Caco-2 (cell line): Measurements from ENCODE around the gene DDX24. TPM values are rescaled to one million over a fixed set of nuclear protein-coding genes. Genes with fewer than 3 reads are reported as not detected.

Experiments
- BruUV-seq: library from RNA; stranded (reverse); fragments of 400-500 nt; replicated peaks from 2 replicates; lab custom pipeline; 2021; lab: Mats Ljungman, UMichigan
- CTCF ChIA-PET: fragments of 300-600 bp; sonication (Branson Sonifier 250); formaldehyde crosslinking; loops from one replicate; lab custom pipeline; 2022; ENCODE audit warnings: antibody characterized with exemption; lab: Charles Lee
- POLR2A ChIA-PET: fragments of 300-600 bp; sonication (Branson Sonifier 250); formaldehyde crosslinking; loops from one replicate; lab custom pipeline; 2022; ENCODE audit warnings: antibody characterized with exemption; lab: Charles Lee
- DNase-seq, 2 experiments: peaks; one replicate each; pipeline versions ENCODE4 v3.0.0 to v3.0.0-alpha.2; 2020 to 2022
- H3K27me3 ChIP-seq: replicated peaks from 2 replicates; pipeline ENCODE4 v1.6.0; 2011; ENCODE audit warnings: low read length; ENCODE audit not compliant: control insufficient read depth, insufficient read depth
- H3K36me3 ChIP-seq: 2 replicates; pipeline ENCODE4 v1.5.1; 2011; ENCODE audit warnings: low read length; ENCODE audit not compliant: control insufficient read depth, insufficient read depth
- H3K4me1 ChIP-seq: fragments of 250-450 bp; sonication (Bioruptor Pico); 2 replicates; pipeline ENCODE4 v1.5.1; 2020; ENCODE audit warnings: mild to moderate bottlenecking
- H3K4me3 ChIP-seq: 2 replicates; pipeline ENCODE4 v1.5.1; 2011; ENCODE audit warnings: low read depth, mild to moderate bottlenecking, control low read depth, low read length
- H3K9me3 ChIP-seq: fragments of 250-450 bp; sonication (Bioruptor Pico); 2 replicates; pipeline ENCODE4 v1.5.1; 2020; ENCODE audit warnings: mild to moderate bottlenecking, moderate library complexity
- H3K27ac Mint-ChIP-seq: one replicate; pipeline ENCODE4 v1.8.0; 2022; ENCODE audit warnings: mixed read lengths; ENCODE audit not compliant: unreplicated experiment
- H3K27me3 Mint-ChIP-seq: one replicate; pipeline ENCODE4 v1.8.0; 2022; ENCODE audit warnings: mixed read lengths; ENCODE audit not compliant: insufficient read depth, unreplicated experiment
- H3K36me3 Mint-ChIP-seq: one replicate; pipeline ENCODE4 v1.8.0; 2022; ENCODE audit warnings: mild to moderate bottlenecking, mixed read lengths; ENCODE audit not compliant: insufficient read depth, unreplicated experiment
- H3K4me1 Mint-ChIP-seq: one replicate; pipeline ENCODE4 v1.8.0; 2022; ENCODE audit warnings: low read depth, mixed read lengths; ENCODE audit not compliant: unreplicated experiment
- H3K4me3 Mint-ChIP-seq: one replicate; pipeline ENCODE4 v1.8.0; 2022; ENCODE audit warnings: mild to moderate bottlenecking, moderate library complexity, mixed read lengths; ENCODE audit not compliant: unreplicated experiment
- H3K9me3 Mint-ChIP-seq: one replicate; pipeline ENCODE4 v1.8.0; 2022; ENCODE audit warnings: mixed read lengths; ENCODE audit not compliant: unreplicated experiment
- CTCF ChIP-seq, 2 experiments: fragments of 200-600 bp in 1 of 2; IDR thresholded peaks; 1 replicate in 1 of 2; 2 replicates in 1 of 2; pipeline versions ENCODE4 v1.5.1 to v1.8.0; 2011 to 2022; ENCODE audit warnings: antibody characterized with exemption in 1 of 2, control low read depth in 1 of 2, inconsistent platforms in 1 of 2, low read depth in 1 of 2, low read length in 1 of 2, mild to moderate bottlenecking in 1 of 2, moderate library complexity in 1 of 2; ENCODE audit not compliant: insufficient read depth in 1 of 2, severe bottlenecking in 1 of 2, unreplicated experiment in 1 of 2
- intact Hi-C: fragments of 100-400 bp; cut with micrococcal nuclease; formaldehyde crosslinking; loops from one replicate; pipeline ENCODE4 v1.10.0; 2022; ENCODE audit not compliant: unreplicated experiment
- total RNA-seq: library from RNA; stranded (reverse); gene quantifications from 2 replicates; pipeline ENCODE4 v1.2.3, GENCODE V29; 2022

Gene DDX24
- total RNA-seq, 1 experiment from 2014 or later, result 131 TPM

DNA sequence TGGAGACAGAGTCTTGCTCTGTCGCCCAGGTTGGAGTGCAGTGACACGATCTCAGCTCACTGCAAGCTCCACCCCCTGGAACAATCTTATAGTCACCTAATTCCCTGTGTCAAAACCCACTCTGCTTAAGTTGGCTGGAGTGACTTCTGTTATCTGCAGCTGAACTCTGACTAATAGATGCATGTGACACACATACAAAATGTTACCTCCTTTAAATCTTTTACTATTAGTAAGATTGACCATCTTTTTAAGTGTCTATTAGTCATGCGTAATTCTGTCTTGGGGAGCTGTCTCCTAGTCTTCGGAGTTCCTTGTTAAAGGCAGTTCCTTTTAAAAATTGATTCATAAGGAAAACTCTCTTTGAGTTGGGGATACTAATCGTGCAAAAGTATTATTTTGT lies 7.5 kb upstream of the DDX24 start:
- Mint-ChIP-seq H3K4me3 (no peak overlapping the region), H3K36me3 (no peaks in the 10 kb centered on the region), H3K9me3 (no peaks in the 10 kb centered on the region), H3K27ac (no peak overlapping the region), H3K27me3 (no peaks in the 10 kb centered on the region), H3K4me1 (peaks cover 6% of the 10 kb centered on the region)
- no peak for TF ChIP-seq CTCF (IDR thresholded peaks at IDR 0.05; ENCODE audit: insufficient read depth in 1 of 2, low read depth in 1 of 2, low read length in 1 of 2, severe bottlenecking in 1 of 2, unreplicated experiment in 1 of 2)
- no TSS peak for BruUV-seq
- no peak overlapping the region for H3K4me3 ChIP-seq
- POLR2A ChIA-PET, result no interaction called here
- intact Hi-C loops, result no loop called here
- no peaks in the 10 kb centered on the region; the same call in 1 of the 2 replicates for H3K36me3 ChIP-seq
- no peaks in the 10 kb centered on the region for H3K27me3 ChIP-seq
- H3K4me1 ChIP-seq, result peaks cover 16% of the 10 kb centered on the region; the same call in 1 of the 2 replicates
- H3K9me3 ChIP-seq, result no peaks in the 10 kb centered on the region
- DNase-seq, result no peak
- CTCF ChIA-PET, result interaction anchor here (0.6 kb wide), 2 partner anchors 92 to 385 kb away, joined by 3 to 6 read pairs; no protein-coding TSS in a partner anchor

GRCh38 chr14:94087891-94088290 lies 6.9 kb upstream of the DDX24 start:
- Histone ChIP-seq H3K4me1 (peaks cover 16% of the 10 kb centered on the region; the same call in 1 of the 2 replicates), H3K36me3 (no peaks in the 10 kb centered on the region; the same call in 1 of the 2 replicates), H3K9me3 (no peaks in the 10 kb centered on the region), H3K4me3 (no peak overlapping the region), H3K27me3 (no peaks in the 10 kb centered on the region)
- H3K9me3 Mint-ChIP-seq, result no peaks in the 10 kb centered on the region
- H3K4me1 Mint-ChIP-seq, result peaks cover 6% of the 10 kb centered on the region
- H3K36me3 Mint-ChIP-seq, result no peaks in the 10 kb centered on the region
- ChIA-PET POLR2A (no interaction called here), CTCF (interaction anchor here (0.6 kb wide), 1 partner anchor 386 kb away, joined by 6 read pairs; no protein-coding TSS in a partner anchor)
- no peak overlapping the region for H3K4me3 Mint-ChIP-seq
- H3K27ac Mint-ChIP-seq, result no peak overlapping the region
- DNase-seq, result no peak
- intact Hi-C loops, result no loop called here
- no TSS peak for BruUV-seq
- no peak for TF ChIP-seq CTCF (IDR thresholded peaks at IDR 0.05; ENCODE audit: insufficient read depth in 1 of 2, low read depth in 1 of 2, low read length in 1 of 2, severe bottlenecking in 1 of 2, unreplicated experiment in 1 of 2)
- no peaks in the 10 kb centered on the region for H3K27me3 Mint-ChIP-seq

GRCh38 chr14:94081386-94081820 lies 401 bp upstream of the DDX24 start:
- Histone ChIP-seq H3K27me3 (no peaks in the 10 kb centered on the region), H3K36me3 (peaks cover 6% of the 10 kb centered on the region), H3K9me3 (no peaks in the 10 kb centered on the region), H3K4me1 (no peaks in the 10 kb centered on the region), H3K4me3 (peak overlapping the region; percentile 81)
- no peaks in the 10 kb centered on the region for H3K9me3 Mint-ChIP-seq
- H3K4me1 Mint-ChIP-seq, result peaks cover 18% of the 10 kb centered on the region
- peak overlapping the region; percentile 99 for H3K27ac Mint-ChIP-seq
- POLR2A ChIA-PET, result interaction anchor here (0.6 to 1.0 kb wide), 5 partner anchors 29 to 1362 kb away, joined by 3 to 4 read pairs (median 3); no protein-coding TSS in a partner anchor
- H3K36me3 Mint-ChIP-seq, result peaks cover 38% of the 10 kb centered on the region
- intact Hi-C loops, result no loop called here
- no peak for TF ChIP-seq CTCF (IDR thresholded peaks at IDR 0.05; ENCODE audit: insufficient read depth in 1 of 2, low read depth in 1 of 2, low read length in 1 of 2, severe bottlenecking in 1 of 2, unreplicated experiment in 1 of 2)
- peak overlapping the region; percentile 98 for H3K4me3 Mint-ChIP-seq
- TSS peak; percentile 65 for BruUV-seq
- DNase-seq, result no peak
- CTCF ChIA-PET, result interaction anchor here (0.7 to 1.6 kb wide), 4 partner anchors 30 to 51 kb away, joined by 4 to 6 read pairs (median 6); no protein-coding TSS in a partner anchor
- no peaks in the 10 kb centered on the region for H3K27me3 Mint-ChIP-seq
